Endothelial cell of umbilical vein (primary cell): ENCODE results near the gene STXBP5. TPM values are rescaled to one million over a fixed set of nuclear protein-coding genes. Genes with fewer than 3 reads are reported as not detected.

Source experiments
- BruUV-seq: library from RNA; stranded (reverse); fragments of 400-500 nt; replicated peaks from 2 replicates; lab custom pipeline; 2021; lab: Mats Ljungman, UMichigan
- CTCF ChIA-PET: fragments of 300-600, 350-600 bp; sonication (Branson Sonifier 250); formaldehyde crosslinking; loops from one replicate; lab custom pipeline; 2021; ENCODE audit warnings: antibody characterized with exemption, inconsistent platforms; lab: Charles Lee
- POLR2A ChIA-PET: fragments of 300-600, 350-600 bp; sonication (Branson Sonifier 250); formaldehyde crosslinking; loops from one replicate; lab custom pipeline; 2021; ENCODE audit warnings: antibody characterized with exemption, inconsistent platforms; lab: Charles Lee
- DNase-seq: peaks from one replicate; pipeline ENCODE4 v3.0.0-alpha.2; 2011; ENCODE audit warnings: low read depth, low spot score
- FAIRE-seq: peaks from 2 replicates; lab custom pipeline; 2011; peaks lifted over from hg19 to GRCh38; lab: Jason Lieb, UNC
- H2AFZ ChIP-seq: 2 replicates; pipeline ENCODE4 v1.6.0; 2012; ENCODE audit warnings: low read depth, low read length, control low read depth, inconsistent platforms
- H3K27ac ChIP-seq: 2 replicates; pipeline ENCODE4 v1.5.1; 2011; ENCODE audit warnings: low read depth, mild to moderate bottlenecking, control low read depth, low read length, moderate library complexity; ENCODE audit not compliant: insufficient read depth
- H3K27me3 ChIP-seq, 2 experiments: 2 replicates each; pipeline versions ENCODE4 v1.6.0 to v1.6.1; 2011; ENCODE audit warnings: low read length in 2 of 2, mixed read lengths in 1 of 2; ENCODE audit not compliant: control insufficient read depth in 2 of 2, insufficient read depth in 2 of 2
- H3K36me3 ChIP-seq, 2 experiments: 2 replicates in 1 of 2; 3 replicates in 1 of 2; pipeline ENCODE4 v1.5.1; 2011; ENCODE audit warnings: low read length in 2 of 2, mild to moderate bottlenecking in 1 of 2, moderate library complexity in 1 of 2; ENCODE audit not compliant: control insufficient read depth in 2 of 2, insufficient read depth in 2 of 2; ENCODE audit errors: extremely low read depth in 1 of 2
- H3K4me1 ChIP-seq: 3 replicates; pipeline ENCODE4 v1.5.1; 2011; ENCODE audit warnings: mild to moderate bottlenecking, low read length; ENCODE audit not compliant: control insufficient read depth, insufficient read depth; ENCODE audit errors: extremely low read depth
- H3K4me2 ChIP-seq: 2 replicates; pipeline ENCODE4 v1.6.1; 2011; ENCODE audit warnings: low read length, control low read depth, mixed read lengths; ENCODE audit not compliant: insufficient read depth
- H3K4me3 ChIP-seq, 3 experiments: fragments of 200-600 bp in 1 of 3; sonication (generic), shearing (Covaris generic) in 1 of 3; replicated peaks in 1 of 3; 2 replicates each; pipeline ENCODE4 v1.5.1; 2011 to 2016; ENCODE audit warnings: control low read depth in 3 of 3, low read length in 3 of 3, mild to moderate bottlenecking in 2 of 3, inconsistent platforms in 1 of 3, low read depth in 1 of 3, moderate library complexity in 1 of 3; ENCODE audit not compliant: insufficient read depth in 1 of 3
- H3K79me2 ChIP-seq: 2 replicates; pipeline ENCODE4 v1.6.0; 2012; ENCODE audit warnings: low read length, inconsistent platforms; ENCODE audit not compliant: control insufficient read depth, insufficient read depth
- H3K9ac ChIP-seq: replicated peaks from 2 replicates; pipeline ENCODE3; 2011; ENCODE audit warnings: low read length, control low read depth; ENCODE audit not compliant: insufficient read depth; ENCODE audit errors: extremely low read depth
- H3K9me1 ChIP-seq: replicated peaks from 3 replicates; pipeline ENCODE4 v1.6.0; 2011; ENCODE audit warnings: mild to moderate bottlenecking, low read length; ENCODE audit not compliant: control insufficient read depth, insufficient read depth; ENCODE audit errors: extremely low read depth
- H3K9me3 ChIP-seq: replicated peaks from 2 replicates; pipeline ENCODE4 v1.5.1; 2012; ENCODE audit warnings: low read length, inconsistent platforms; ENCODE audit not compliant: control insufficient read depth, insufficient read depth
- H4K20me1 ChIP-seq: replicated peaks from 2 replicates; pipeline ENCODE3; 2011; ENCODE audit warnings: mild to moderate bottlenecking, low read length; ENCODE audit not compliant: control insufficient read depth, insufficient read depth; ENCODE audit errors: extremely low read depth
- CTCF ChIP-seq, 2 donors: IDR thresholded peaks; 1 replicate in 1 of 2; 2 replicates in 1 of 2; pipeline ENCODE4 v1.5.1; 2011; ENCODE audit warnings: low read length in 2 of 2, mild to moderate bottlenecking in 2 of 2, moderate library complexity in 2 of 2, control low read depth in 1 of 2, inconsistent platforms in 1 of 2, low read depth in 1 of 2; ENCODE audit not compliant: insufficient read depth in 1 of 2; ENCODE audit errors: extremely low read depth in 1 of 2
- EZH2 ChIP-seq: IDR thresholded peaks from 2 replicates; pipeline ENCODE4 v1.6.1; 2012; ENCODE audit warnings: borderline replicate concordance, low read depth, mild to moderate bottlenecking, moderate library complexity, low read length, inconsistent platforms; ENCODE audit not compliant: severe bottlenecking
- FOS ChIP-seq: IDR thresholded peaks from 2 replicates; pipeline ENCODE4 v1.6.1; 2011; ENCODE audit warnings: mild to moderate bottlenecking, low read length, moderate library complexity, borderline replicate concordance; ENCODE audit not compliant: insufficient read depth
- GATA2 ChIP-seq: IDR thresholded peaks from 2 replicates; pipeline ENCODE4 v1.7.0; 2011; ENCODE audit warnings: low read depth, mild to moderate bottlenecking, moderate library complexity, mixed read lengths, low read length; ENCODE audit not compliant: insufficient read length, insufficient read depth
- JUN ChIP-seq: IDR thresholded peaks from 2 replicates; pipeline ENCODE4 v1.6.1; 2011; ENCODE audit warnings: borderline replicate concordance, low read depth; ENCODE audit not compliant: insufficient read length, insufficient read depth
- MAX ChIP-seq: IDR thresholded peaks from 2 replicates; pipeline ENCODE4 v1.6.1; 2011; ENCODE audit not compliant: insufficient read depth, insufficient read length
- MYC ChIP-seq: IDR thresholded peaks from one replicate; pipeline ENCODE4 v1.6.1; 2011; ENCODE audit warnings: mild to moderate bottlenecking, low read depth, low read length
- POLR2A ChIP-seq: IDR thresholded peaks from 2 replicates; pipeline ENCODE4 v1.6.1; 2012; ENCODE audit warnings: low read depth, mild to moderate bottlenecking, control low read depth, low read length
- POLR2AphosphoS5 ChIP-seq: IDR thresholded peaks from 2 replicates; pipeline ENCODE4 v1.6.1; 2012; ENCODE audit warnings: low read depth, mild to moderate bottlenecking, control low read depth, low read length, moderate library complexity; ENCODE audit not compliant: insufficient read depth
- dilution Hi-C: fragments of 300-500 bp; cut with MboI; formaldehyde crosslinking; loops from one replicate; pipeline ENCODE4 v1.15.0; 2019; ENCODE audit warnings: low sequenced_read_pairs; ENCODE audit not compliant: extremely low pct_ligation_motif_present
- intact Hi-C: fragments of 100-400 bp; cut with micrococcal nuclease; formaldehyde crosslinking; loops from one replicate; pipeline ENCODE4 v1.10.0; 2022
- polyA plus RNA-seq, 4 experiments: library from polyadenylated mRNA; depleted of rRNA in 3 of 4; stranded (reverse) in 3 of 4; unstranded in 1 of 4; fragments of >200 nt; gene quantifications; 2 replicates each; pipeline versions ENCODE4 v1.2.1 to v1.2.3, GENCODE V29; 2011 to 2012; ENCODE audit warnings: missing spikeins in 1 of 4
- total RNA-seq: library from RNA; stranded (reverse); gene quantifications from 2 replicates; pipeline ENCODE4 v1.2.3, GENCODE V29; 2021

Gene STXBP5
- total and polyA plus RNA-seq, 2 donors (not counting 3 experiments of a cell fraction or from before 2014, with no cell fraction given): 7.1 to 21.8 TPM

- intact Hi-C loops (no loop called here), dilution Hi-C loops (no loop called here)
- Histone ChIP-seq H4K20me1 (no peaks in the 10 kb centered on the region), H3K27me3 (no peaks in the 10 kb centered on the region), H3K9me3 (no peaks in the 10 kb centered on the region), H3K9ac (no peak overlapping the region), H3K4me1 (no peaks in the 10 kb centered on the region), H3K36me3 (no peaks in the 10 kb centered on the region), H2AFZ (no peak overlapping the region), H3K79me2 (no peaks in the 10 kb centered on the region), H3K4me2 (no peak overlapping the region), H3K27ac (no peak overlapping the region), H3K4me3 (no peak overlapping the region), H3K9me1 (no peaks in the 10 kb centered on the region)
- ChIA-PET CTCF (interaction anchor here (0.7 to 1.0 kb wide), 2 partner anchors 55 to 548 kb away, joined by 4 to 6 read pairs; no protein-coding TSS in a partner anchor), POLR2A (no interaction called here)
- FAIRE-seq: no peak
- BruUV-seq: no TSS peak
- no peak for DNase-seq
- TF ChIP-seq EZH2: no peak
- TF ChIP-seq GATA2: no peak
- TF ChIP-seq MAX: no peak
- no peak for TF ChIP-seq JUN
- TF ChIP-seq POLR2A: no peak
- TF ChIP-seq POLR2AphosphoS5: no peak
- TF ChIP-seq FOS: no peak
- TF ChIP-seq MYC: no peak
- TF ChIP-seq CTCF (IDR thresholded peaks at IDR 0.05; ENCODE audit: extremely low read depth in 1 of 2, insufficient read depth in 1 of 2, low read depth in 1 of 2, low read length in 2 of 2): no peak
These were observed 233.4 kb downstream of the STXBP5 start for GRCh38 chr6:147437615-147438014.
